GM19372 (cell line): ENCODE measurements around the gene SOX18.

Source experiments
- ATAC-seq: cut with Tn5 transposase; IDR thresholded peaks from one replicate; pipeline ENCODE4 v1.9.1; 2021; ENCODE audit warnings: mild to moderate bottlenecking, low read depth, moderate library complexity; ENCODE audit not compliant: unreplicated experiment

Gene SOX18

GRCh38 chr20:64080813-64081623 lies 31.6 kb upstream of the SOX18 start:
- no peak for ATAC-seq

GRCh38 chr20:64080013-64080812 lies 30.8 kb upstream of the SOX18 start, which contains the start of gene OPRL1:
Gene OPRL1 (plus strand): TSS chr20:64080082. CDS start chr20:64092721, 12,639 bp downstream.
- ATAC-seq: no peak

GRCh38 chr20:64079273-64080012 lies 30.0 kb upstream of the SOX18 start, which contains the start of gene RGS19:
Gene RGS19 (minus strand): TSS chr20:64079518. CDS start chr20:64076886, 2,632 bp downstream.
- no peak for ATAC-seq

- ATAC-seq: no peak
These were observed 29.5 kb upstream of the SOX18 start for GRCh38 chr20:64078934-64079272.

GRCh38 chr20:64077876-64078551 lies 28.6 kb upstream of the SOX18 start:
- no peak for ATAC-seq

- ATAC-seq: no peak
These were observed 28.1 kb upstream of the SOX18 start for GRCh38 chr20:64077541-64077875.

GRCh38 chr20:64077094-64077493 lies 27.7 kb upstream of the SOX18 start:
- ATAC-seq: no peak

- no peak for ATAC-seq
These were observed 26.9 kb upstream of the SOX18 start for GRCh38 chr20:64076061-64076997.

GRCh38 chr20:64075556-64075955 lies 26.1 kb upstream of the SOX18 start:
- ATAC-seq: no peak

GRCh38 chr20:64074963-64075362 lies 25.5 kb upstream of the SOX18 start:
- ATAC-seq: no peak

- no peak for ATAC-seq
These were observed 24.8 kb upstream of the SOX18 start for GRCh38 chr20:64074184-64074789.

GRCh38 chr20:64073476-64074183 lies 24.2 kb upstream of the SOX18 start:
- ATAC-seq: no peak

GRCh38 chr20:64072498-64073063 lies 23.1 kb upstream of the SOX18 start:
- ATAC-seq: no peak

GRCh38 chr20:64071341-64072332 lies 22.2 kb upstream of the SOX18 start:
- no peak for ATAC-seq

- no peak for ATAC-seq
These were observed 21.0 kb upstream of the SOX18 start for GRCh38 chr20:64070244-64070993.

GRCh38 chr20:64069614-64070243 lies 20.3 kb upstream of the SOX18 start:
- no peak for ATAC-seq
